Measurements from ENCODE around the gene CHP2.

DNA sequence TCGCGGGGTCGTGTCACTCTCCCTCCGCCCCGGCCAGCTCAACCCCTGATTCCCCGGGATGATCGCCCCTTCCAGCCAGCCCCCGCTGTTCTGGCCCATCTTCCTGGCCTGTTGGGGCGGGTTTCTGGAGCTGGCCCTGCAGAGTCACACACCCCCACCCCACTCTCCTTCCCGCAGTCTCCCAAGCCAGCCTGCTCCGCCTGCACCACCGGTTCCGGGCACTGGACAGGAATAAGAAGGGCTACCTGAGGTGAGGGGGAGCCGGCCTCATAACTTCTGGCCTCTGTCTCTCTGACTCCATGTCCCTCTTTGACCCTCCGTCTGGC lies 621 bp downstream of the CHP2 start:
- TF ChIP-seq, protein P1, sequence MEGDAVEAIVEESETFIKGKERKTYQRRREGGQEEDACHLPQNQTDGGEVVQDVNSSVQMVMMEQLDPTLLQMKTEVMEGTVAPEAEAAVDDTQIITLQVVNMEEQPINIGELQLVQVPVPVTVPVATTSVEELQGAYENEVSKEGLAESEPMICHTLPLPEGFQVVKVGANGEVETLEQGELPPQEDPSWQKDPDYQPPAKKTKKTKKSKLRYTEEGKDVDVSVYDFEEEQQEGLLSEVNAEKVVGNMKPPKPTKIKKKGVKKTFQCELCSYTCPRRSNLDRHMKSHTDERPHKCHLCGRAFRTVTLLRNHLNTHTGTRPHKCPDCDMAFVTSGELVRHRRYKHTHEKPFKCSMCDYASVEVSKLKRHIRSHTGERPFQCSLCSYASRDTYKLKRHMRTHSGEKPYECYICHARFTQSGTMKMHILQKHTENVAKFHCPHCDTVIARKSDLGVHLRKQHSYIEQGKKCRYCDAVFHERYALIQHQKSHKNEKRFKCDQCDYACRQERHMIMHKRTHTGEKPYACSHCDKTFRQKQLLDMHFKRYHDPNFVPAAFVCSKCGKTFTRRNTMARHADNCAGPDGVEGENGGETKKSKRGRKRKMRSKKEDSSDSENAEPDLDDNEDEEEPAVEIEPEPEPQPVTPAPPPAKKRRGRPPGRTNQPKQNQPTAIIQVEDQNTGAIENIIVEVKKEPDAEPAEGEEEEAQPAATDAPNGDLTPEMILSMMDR (IDR thresholded peaks at IDR 0.05; ENCODE audit: low read length) = no peak
- no peak for TF ChIP-seq EZH2phosphoT487 (IDR thresholded peaks at IDR 0.05; ENCODE audit: low read length)
